HG02852 (cell line): ENCODE measurements around the gene EEFSEC.

Experiments
- ATAC-seq: cut with Tn5 transposase; IDR thresholded peaks from one replicate; pipeline ENCODE4 v1.9.1; 2021; ENCODE audit warnings: mild to moderate bottlenecking, moderate library complexity; ENCODE audit not compliant: unreplicated experiment

The EEFSEC gene

DNA sequence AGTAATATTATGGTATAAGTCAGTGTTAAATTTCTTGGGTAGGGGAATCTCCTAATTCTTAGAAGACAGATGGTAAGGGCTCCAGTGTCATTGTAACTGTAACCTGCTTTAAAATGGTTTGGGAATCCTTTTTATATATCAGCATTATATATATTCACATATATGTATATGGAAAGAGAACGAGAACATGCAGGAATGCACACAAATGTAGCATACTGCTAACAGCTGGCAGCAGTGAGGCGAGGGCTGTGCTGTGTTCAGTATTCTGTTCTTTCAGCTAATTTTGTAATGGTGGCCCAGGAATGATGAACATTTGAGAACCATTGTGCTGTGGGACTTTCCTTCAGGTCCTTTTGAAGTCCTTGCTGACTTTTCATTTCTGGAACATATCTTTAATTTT is 60.8 kb downstream of the EEFSEC start:
- no peak for ATAC-seq

DNA sequence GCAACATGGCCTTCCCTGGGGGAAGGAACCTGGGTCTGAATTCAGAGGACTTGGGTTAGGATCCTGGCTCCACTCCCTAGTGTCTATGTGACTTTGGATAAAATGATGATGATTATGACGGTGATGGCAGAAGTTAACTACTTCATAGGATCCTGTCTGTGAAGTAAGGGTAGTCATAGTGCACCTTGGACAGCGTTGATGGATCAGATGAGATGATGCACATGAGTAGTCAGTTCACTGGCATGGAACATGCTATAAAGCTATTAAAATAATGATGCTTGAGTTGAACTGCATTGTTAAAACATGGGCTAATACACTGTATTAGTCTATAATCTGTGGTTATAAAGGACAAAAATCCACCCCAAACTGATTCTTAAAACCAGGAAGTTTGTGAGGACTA is 62.0 kb downstream of the EEFSEC start:
- ATAC-seq: no peak

DNA sequence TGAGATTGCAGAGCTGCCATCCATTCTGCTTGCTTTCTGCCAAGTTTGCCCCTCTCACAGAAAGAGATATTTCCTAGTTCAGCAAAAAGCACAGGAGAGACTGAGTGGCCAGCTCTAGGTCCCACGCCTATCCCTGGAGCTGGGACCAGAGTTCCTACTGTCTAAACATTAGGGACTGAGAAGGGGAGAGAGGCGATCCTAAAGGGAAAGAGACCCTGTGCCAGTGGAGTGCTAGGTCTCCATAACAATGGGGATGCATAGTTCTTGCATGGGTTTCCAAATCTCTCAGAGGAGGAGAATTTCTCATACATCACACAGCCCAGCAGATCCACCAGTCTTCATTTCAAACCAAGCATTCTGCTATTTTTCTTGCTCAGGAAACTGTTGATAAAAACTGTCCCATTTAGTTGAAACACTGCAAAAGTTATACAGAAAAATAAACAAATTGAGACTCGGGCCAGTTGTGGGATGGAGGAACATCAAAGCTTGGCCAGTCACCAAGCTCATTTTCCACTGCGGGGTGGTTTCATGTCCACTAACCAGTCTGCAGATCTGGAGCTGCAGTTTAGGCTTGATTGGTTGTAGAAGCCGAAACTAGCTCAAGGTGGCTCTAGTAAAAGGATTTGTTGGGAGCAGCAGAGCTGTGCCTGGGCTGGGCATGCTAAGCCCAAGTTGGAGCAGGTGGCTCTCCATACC is 62.7 kb downstream of the EEFSEC start:
- ATAC-seq: no peak

DNA sequence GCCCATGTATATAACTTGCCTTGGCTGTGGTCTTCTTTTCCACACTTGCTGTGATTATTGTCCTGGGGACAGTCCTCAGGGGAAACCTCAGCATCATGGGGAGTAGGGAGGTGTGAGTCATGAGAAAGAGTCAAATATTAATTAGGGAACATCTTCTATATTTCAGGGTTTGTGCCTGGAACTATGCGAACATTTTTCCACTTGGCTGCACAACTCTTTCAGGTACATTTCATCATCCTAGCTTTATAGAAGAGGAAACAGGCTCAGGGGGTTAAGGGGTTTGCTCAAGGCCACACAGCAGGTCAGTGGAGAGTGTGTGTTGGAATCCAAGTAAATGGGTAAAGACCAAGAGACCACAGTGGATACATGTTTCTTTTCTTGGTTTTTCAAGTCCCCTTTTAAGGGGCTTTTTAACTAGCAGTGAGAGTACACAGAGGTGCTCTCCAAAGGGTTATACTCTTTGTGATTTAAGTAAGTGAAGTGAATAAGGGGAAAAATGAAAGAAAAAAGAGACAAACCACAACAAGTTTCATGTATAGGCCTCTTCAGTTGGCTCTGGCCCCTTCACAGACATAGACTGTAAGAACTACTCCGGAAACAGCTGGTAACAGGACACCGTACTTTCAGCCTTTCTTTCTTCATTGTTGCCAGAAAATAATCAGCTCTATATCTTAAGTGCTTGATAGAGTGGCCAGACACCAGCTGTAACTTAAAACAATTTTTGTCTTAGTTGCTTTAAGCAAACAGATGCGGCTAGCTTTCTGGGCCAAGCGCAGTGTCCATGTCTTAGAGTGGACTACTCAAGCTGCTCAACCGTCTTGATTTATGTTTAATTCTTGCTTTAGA is 64.6 kb downstream of the EEFSEC start:
- ATAC-seq: peak; percentile 64

DNA sequence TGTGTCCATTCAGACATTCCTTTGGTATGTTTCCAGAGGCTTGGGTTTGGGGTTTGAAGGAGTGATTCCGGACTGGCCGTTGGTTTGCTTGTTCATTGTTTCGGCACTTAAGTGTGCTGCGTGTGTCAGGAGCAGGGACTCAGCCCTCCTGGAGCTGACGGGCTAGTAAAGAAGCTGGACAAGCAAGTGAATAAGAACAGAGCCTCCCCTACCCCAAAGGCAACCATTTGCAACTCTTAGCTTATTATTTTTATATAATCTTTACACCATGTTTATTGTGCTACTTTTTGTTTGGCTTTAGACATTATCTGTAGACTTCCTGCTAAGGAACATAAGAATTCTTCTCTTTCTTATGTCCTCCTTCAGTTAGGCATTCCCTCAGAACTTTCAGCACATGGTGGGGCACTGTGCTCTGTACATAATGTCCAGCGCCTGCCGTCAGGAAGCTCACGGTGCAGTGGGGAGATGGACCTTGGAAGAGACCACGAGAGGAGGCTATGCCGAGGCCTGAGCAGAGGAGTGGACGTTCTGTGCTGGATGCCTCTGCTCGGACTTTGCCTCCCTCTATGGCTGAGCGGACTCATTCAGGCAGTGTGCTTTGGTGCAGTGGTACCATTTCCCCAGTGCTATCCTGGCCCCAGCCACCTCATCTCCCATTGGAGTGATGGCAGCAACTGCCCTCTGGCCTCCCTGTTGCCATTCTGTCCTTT is 65.4 kb downstream of the EEFSEC start:
- no peak for ATAC-seq

DNA sequence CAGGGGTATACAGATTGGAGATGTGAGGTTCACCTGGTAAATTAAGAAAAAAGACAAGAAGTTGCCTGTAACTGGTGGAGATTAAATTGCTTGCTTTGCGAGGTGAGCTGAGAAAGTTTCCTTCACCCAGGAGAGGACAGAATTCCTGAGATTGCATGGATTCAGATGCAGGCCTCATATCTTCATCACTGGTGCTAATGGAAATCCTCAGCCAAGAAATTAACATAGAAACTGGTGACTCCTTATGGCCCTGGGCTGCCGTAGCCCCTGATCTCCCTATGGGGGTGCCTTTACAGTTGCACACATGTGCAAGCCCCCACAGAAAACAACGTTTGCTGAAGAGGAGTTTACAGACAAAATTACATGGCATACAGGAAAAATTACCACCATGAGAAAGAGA is 68.0 kb downstream of the EEFSEC start:
- no peak for ATAC-seq

DNA sequence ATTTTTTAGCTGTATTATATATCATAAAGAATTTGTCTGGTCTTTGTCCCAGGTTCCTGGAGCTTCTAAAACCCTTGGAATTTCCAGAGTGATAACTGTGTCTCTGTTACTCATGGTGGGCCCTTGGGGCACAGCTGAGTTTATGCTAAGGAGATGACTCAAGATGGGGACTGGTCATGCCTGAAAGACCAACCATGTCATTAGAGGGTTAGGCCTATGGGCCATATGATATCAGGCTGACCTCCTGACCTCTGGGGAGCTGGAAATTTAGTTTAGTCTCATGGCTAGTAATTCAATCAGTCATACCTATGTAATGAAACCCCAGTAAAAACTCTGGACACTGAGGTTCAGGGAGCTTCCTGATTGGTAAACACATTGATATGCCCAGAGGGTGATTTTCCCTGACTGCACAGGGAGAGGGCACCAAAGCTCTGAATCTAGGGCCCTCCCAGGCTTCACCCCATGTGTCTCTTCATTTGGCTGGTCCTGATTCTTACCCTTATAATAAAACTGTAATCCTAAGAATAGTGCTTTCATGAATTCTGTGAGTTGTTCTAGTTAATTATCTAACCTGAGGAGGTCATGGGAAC is 69.6 kb downstream of the EEFSEC start:
- ATAC-seq: no peak

DNA sequence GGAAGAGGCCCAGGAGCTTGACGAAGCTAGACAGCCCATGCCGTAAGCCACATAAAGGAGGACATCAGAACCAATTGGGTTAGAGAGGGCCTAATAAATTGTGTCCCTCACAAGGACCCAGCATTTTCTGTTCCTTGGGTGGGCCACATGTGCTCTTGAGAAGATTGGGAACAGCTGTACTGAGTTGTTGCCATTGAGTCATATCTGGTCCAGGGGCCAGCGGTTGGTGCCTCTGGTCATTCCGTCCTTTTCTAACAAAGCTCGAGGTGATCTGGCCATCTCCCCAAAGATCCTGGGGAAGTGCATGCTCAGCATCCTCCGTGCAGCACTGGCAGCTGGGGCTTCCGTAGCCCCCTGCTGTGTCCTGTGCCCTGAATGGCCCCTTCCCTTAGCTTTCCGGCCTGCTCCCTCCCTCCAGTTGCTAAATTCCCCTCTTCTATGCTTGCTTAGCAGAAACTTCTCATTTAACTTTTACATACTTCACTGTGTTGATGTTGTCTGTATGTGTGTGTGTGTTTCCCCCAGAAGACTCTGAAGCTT is 73.0 kb downstream of the EEFSEC start:
- no peak for ATAC-seq

DNA sequence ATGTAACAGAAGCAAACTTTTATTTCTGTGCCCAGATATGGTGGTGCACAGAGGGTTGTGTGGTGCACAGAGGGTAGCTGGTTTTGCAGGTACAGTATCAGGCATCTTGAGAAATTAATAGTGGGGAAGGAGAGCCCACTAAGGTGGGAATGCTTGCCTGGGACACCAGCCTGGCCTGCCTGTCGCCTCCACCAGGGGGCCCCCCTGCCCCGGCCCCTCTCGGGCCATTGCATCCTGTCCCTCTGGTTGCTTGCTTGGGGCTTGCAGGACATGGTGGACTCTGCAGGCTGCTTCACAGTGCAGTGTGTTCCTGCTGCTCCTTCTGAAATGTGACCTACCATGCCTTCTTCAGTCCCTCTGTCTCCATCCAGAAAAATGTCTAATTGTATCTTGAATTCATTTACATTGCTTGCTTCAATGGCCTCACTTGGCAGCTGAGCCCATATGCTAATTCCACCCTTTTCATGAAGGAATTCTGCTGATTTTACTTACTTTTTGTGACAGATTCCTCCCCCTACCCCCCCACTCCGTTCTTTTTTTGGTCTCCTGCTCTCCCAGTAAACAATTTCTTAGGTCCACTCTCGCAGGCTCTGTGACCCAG is 73.6 kb downstream of the EEFSEC start:
- ATAC-seq: no peak

DNA sequence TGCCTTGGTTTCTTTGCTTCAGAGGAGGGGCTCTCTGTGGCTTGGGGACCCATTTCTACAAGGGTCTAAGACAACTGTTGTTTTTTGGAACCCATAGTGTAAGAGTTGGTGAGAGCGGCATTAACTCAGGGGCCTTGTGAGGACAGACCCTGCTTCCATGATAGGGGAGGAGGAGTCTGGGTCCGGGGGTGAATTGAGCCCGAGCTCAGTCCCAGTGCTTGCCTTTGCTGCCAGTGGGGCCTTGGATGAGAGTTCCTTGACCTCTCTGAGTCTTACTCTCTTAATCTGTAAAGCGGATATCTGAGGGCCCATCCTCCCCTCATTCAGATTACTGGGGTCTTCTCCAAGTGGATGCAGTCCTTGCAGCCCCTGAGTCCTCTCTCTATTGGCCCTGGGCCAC is 74.2 kb downstream of the EEFSEC start:
- no peak for ATAC-seq

DNA sequence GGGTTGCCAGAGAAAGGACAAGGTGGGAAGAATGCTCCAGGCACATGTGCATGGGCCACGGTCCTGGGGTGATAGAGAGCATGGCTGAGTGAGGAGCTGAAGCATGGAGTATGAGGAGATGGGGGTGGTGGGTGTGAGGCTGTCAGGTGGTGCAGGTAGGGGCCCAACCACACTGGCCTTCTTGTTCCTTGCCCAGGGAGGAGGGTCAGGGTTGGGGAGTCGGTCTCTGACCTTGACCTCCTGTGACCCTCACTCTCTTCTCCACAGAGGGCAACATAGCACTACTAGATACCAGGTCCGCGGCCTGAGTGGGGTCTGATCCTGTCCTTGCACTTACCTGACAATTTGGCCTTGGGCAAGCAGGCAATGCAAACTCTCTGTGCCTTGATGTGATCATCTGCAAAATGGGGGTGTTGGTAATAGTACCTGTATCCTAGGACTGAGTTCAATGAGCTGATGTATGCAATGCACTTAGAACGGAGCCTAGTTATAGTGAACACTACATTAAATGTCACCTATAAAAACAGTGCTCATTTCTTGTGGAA is 75.2 kb downstream of the EEFSEC start:
- no peak for ATAC-seq

DNA sequence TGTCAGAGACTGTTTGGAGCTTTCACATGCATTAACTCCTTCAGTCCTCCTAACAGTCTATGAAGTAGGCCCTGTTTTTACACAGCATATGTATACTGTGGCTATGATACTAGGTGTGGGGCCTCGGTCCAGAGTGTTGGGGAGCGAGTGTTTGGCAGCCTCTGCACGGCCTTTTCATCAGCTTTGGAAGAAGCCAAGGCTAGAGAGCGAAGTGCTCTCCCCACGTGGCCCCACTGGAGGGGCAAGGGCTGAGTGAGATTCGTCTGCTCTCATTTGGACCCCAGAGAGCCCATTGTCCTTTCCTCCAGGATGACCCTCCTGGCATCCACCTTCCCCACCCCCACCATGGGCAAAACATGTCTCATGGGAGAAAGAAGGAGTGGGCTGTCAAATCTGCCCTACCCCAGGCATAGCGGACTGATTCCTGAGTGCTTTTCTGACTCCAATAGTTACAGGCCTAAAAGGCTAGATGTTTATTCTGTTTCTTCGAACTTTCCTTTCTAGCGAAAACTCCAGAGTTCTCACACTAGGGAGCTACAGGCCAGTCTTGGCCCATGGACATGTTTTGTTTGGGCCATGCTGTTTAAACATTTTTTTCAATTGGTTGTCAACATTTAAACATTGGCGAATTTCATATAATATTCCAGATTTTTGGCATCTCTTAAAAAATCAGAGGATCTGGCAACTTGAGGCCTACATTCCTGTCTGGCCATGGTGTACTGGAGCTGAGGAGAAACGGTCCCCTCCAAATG is 76.0 kb downstream of the EEFSEC start:
- ATAC-seq: no peak

DNA sequence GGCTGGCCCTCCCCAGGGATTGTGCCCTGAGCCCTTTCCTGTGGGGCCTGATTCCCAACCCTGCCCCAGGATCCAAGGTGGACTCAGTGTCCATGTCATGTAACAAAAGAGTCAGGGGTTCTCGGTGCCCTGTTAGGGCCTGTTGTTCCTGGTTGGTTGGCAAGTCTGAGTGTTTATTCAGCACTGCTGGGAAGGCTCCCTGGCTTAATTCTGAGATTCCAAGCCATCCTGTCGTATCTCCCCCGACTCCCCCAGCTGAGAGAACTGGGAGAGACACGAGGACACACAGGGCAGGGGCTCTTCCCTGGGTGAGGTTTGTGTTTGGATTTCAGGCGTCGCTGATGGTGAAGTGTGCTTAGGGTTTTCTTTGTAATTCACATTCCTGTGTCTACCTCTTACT is 78.3 kb downstream of the EEFSEC start:
- no peak for ATAC-seq

DNA sequence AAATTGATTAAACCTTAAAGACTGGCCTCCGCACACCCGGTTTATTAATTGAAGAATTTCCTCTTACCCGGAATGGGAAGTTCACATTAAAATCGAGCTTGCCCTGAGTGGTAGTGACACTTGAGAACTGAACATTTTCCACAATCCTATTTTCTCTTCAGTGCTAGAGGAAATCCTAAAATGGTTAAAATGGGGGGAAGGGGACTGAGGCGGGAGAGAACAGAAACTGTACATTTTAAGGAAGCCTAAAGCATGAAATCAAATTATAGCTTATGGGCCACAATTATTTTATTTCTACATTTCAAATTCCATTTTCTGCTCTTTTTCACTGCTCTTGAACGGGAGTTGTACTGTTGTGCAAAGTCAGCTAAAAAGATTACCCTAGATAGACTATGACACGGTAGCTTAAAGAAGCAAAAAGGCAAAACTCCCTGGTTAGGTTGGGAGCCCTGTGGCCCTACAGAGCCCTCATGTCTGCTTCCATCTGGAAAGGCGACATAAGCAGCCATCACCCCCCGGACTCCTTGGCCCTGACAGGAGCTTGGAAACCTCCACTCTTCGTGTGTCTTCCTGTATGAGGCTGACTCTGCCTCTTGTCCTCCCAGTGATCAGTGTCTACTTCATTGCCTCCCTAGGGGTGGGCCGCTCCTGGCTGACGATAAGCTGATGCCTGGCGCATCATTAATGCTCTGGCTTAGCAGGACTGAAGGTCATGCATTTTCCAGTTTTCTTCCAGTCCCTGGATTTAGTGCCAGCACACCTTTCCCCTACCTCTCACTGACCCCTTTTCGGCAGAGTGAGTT is 79.3 kb downstream of the EEFSEC start:
- no peak for ATAC-seq

DNA sequence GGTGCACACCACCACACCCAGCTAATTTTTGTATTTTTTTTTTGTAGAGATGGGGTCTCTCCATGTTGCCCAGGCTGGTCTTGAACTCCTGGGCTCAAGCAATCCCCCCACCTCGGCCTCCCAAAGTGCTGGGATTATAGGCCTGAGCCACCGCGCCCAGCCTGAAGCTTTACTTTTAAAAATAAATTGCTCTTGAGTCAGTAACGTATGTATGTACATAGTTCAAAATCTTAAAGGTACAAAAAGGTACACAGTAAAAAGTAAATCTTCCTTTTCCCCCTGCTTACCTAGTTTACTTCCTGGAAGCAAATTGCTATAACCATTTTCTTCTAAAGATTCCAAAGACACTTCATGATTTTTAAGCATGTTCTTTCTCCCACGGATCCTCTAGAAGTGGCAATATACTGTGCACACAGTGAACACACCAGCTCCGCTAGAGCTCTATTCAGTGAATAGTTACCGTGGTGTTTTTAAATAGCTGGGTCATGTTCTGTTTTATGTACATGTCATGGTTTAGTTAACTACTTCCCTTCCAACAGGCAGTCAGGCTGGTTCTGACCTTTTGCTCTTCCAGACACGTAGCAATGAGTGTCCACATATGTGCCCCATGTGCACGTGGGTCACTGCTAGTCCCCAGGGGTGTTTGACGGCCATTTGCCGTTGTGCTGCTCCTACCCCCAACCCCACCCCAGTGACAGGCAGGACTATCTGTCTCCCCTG is 82.1 kb downstream of the EEFSEC start:
- ATAC-seq: no peak

DNA sequence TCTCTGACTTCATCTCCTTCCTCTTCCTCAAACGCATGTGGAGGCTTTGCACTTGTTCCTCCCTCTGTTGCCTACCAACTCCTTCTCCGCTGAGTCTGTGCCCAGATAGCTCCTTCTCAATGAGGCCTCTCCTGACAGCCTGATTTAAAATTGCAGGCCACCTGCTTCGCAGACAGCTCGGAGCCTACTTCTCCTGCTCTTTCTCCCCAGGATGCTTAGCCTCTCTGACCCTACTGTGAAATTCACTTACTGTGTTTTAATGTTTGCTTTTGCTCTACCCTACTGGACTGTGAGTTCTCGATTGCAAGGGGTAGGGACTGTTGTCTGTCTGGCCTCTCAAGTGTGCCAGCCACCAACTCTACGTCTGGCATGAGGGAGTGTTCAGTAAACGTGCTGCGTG is 83.4 kb downstream of the EEFSEC start:
- no peak for ATAC-seq

DNA sequence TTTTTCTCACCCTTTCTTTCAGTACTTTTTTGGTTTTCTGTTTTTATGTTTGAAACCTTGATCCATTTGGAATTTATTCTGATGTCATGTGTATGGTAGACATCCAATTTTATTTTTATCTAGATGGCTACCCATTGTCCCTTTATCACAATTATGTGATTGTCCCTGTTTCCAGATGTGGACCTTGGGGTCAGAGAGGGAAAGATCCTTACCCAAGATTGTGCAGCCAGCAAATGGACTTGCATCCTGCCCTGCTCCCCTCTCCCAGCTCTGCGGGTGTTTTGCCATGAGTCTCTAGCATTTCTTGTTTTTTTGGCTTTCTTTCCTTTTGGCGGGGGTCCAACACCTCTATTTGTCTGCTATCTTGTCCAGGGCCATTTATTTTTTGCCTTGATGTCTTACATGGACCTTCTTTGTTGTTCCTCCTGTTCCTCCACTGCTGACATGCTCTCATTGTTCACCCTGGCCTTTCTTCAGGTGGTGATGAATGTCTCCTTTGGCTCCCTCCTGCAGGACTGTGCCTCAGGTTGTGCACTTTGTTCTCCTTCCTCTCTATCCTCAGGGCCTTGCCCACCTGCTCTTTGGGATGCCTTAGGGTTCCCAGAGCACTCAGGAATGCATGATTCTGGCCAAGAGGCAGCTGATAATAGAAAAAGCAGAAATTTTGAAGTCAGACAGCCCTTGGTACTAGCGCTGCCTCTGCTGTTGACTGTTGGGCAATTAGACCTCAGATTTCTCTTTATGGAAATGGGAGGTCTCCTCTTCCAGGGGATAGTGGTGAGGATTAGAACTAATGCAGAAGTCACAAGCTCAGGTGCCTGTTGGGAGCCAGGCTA is 84.3 kb downstream of the EEFSEC start:
- ATAC-seq: no peak

DNA sequence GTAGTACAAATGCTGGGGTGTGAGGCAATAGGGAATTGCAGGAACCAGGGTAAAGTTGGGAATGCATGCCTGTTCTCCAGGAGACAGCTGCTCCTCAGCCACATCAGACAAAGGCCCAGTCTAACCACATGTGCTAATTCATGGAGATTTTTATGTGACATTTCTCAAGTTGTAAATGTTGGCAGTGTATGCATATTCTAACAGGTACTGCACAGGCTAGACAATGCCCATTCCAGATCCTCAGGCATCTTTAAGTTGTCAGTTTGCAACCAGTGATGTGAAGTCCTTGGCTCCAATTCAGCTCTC is 84.9 kb downstream of the EEFSEC start:
- ATAC-seq: no peak
